Stimulated activated CD4-positive, alpha-beta T cell treated with anti-CD3 and anti-CD28 coated beads, Interleukin-4, amount 100 ng/mL, for 4 hours (primary cell): ENCODE measurements around the gene ALOX12.
A peak's percentile ranks its signal among the peaks of the same experiment; 100 is the strongest.

Experiments
- DNase-seq, 2 experiments: peaks; one replicate each; pipeline ENCODE4 v3.0.0-alpha.2; 2020

The ALOX12 gene

DNA sequence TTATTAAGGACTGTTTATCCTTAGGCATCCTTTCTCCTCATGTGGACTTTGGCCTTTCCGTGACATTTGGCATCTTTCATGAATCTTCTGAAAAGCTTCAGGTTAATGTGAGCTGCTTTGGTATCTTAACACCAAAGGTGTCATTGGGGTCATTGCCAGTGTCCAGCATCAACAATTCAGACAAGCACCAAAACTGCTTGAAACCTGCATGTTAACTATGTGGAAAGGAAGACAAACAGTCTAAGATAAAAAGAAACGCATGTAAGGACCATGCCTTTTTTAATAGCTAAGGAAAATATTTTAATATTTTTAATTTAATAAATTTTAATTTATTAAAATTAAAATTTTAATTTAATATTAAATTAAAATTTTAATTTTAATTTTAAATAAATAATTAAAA lies 7.9 kb downstream of the ALOX12 start:
- no peak for DNase-seq

DNA sequence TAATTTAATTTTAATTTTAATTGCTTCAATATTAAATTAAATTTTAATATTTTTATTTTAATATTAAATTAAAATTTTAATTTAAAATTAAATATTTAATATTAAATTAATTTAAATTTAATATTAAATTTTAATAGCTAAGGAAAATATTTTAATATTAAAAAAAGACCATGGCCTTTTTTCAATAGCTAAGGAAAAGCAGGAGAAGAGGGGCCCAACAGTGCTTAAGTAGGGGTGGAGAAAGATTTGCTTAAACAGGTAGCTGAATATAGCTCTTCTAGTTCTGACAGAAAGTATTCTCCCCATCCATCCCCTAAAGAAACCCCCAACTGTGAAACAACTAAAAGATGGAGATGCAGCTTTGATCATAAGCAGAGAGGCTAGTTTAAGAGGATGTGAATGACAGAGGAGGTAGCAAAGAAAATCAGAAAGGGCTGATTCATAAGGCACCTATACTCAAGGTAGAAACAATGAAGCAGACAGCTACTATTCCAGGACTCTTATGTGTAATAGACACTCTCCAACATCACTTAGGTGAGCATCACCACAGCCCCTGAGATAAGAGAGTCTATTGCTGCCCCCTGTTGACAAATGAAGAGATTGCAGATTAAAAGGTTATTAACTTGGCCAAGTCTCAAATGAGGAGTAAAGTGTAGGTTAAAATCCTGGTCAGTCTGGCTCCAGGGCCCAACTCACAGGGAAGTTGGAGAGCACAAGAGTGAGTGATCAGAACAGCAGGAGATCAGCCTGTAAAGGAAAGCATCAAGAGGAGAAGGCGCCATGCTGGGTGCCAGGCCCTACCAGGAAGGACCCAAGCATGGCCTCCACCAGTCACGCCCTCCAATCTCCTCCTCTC lies 8.8 kb downstream of the ALOX12 start:
- DNase-seq: no peak

- no peak for DNase-seq
These were observed 9.9 kb downstream of the ALOX12 start for GRCh38 chr17:7005716-7006115.

- DNase-seq: no peak
These were observed 11.3 kb downstream of the ALOX12 start for GRCh38 chr17:7007143-7007542.

DNA sequence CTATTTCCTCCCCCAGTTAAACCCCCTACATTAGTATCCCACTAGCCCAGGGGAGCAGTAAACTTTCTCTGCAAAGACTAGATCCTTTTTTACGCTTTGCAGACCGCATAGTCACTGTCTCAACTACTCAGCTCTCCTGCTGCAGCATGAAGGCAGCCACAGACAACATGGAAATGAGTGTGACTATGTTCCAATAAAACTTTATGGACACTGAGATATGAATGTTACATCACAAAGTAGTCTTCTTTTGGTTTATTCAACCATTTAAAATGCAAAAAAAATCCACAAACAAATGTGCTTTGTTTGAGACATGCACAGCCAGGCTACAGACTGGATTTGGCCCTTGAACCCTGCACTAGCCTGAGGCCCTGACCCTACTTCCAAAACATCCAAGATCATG lies 14.7 kb downstream of the ALOX12 start:
- DNase-seq: no peak

DNA sequence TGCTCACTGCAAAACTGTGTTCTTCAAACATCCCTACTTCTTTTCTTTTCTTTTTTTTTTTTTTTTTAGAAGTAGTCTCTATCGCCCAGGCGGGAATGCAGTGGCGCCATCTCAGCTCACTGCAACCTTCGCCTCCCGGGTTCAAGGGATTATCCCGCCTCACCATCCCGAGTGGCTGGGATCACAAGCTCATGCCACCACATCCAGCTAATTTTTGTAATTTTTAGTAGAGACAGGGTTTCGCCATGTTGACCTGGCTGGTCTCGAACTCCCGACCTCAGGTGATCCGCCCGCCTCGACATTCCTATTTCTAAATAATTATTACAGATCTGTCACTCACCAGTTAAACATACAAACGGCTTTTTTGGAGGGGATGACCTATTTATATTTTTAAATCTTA lies 15.6 kb downstream of the ALOX12 start:
- DNase-seq: no peak

DNA sequence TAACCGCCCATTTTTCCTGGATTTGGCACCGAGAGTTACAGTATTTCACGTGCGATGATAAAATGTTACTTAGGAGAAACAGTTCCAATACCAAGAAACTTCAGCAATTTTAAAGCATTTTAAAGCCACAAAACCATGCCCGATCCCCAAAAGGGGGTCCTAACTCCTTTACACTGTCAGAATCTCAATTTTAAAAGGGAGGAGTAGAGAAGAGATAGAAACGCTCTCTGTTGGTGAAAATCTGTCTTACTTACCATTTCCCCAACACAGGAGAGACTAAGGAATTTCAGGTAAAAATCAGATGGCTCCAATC lies 16.0 kb downstream of the ALOX12 start:
- no peak for DNase-seq

- DNase-seq: peak; percentile 96 to 98
These were observed 18.6 kb downstream of the ALOX12 start for GRCh38 chr17:7014261-7014994.

DNA sequence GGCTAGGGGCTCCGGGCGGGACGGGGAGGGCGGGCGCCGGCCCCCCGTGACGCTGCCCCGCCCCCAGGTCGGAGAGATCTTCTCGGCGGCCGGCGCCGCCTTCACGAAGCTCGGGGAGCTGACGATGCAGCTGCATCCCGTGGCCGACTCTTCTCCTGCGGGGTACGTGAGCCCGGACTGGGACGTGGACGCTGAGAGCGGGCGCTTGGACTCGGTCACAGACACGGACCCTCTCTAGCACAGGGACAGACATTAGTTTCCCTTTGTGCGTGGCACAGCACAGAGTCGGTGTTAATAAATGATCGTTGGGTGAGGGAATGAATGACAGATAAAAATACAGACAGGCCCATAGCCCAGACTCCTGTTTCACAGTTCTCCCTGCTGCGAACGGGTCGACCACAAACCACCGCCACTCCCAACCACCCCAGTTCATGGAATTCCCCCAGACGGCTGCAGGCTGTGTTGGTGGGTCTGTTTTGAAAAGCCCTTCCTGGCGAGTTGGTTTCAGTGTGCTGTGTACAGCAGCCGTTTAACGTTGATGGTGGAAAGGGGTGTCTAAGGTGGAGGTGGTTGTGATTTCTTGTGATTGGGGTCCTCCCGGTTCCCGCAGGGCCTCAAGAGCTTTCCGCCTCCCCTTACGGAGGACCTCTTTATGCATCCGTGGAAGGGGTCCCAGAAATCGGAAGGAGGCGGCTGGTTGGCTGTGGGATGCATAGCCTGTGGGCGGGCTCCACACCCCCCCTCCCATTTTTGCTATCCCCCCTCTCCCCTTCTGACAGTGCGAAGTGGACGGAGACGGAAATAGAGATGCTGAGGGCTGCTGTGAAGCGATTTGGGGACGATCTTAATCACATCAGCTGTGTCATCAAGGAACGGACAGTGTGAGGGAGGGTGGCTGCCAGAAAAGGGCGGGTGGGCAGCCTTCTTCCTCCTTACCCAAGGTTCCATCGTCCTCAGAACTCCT lies 19.4 kb downstream of the ALOX12 start:
- DNase-seq: peak; percentile 59 to 79

DNA sequence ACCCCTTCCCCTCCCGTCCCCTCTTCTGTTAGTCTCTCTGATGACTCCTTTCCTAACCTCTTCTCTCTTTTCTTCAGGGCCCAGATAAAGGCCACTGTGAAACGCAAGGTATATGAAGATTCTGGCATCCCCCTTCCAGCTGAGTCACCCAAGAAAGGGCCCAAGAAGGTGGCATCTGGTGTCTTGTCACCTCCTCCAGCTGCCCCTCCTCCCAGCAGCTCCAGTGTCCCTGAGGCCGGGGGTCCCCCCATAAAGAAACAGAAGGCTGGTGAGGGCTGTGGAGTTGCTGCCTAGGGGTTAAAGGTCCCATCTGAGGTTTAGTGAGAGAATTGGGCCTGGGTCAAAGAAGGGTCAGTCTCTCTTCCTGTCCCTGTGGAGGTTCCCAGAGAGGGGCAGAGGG lies 20.6 kb downstream of the ALOX12 start:
- DNase-seq: no peak

- no peak for DNase-seq
These were observed 21.3 kb downstream of the ALOX12 start for GRCh38 chr17:7016886-7017826.

- DNase-seq: no peak
These were observed 22.0 kb downstream of the ALOX12 start for GRCh38 chr17:7017827-7018200.

GRCh38 chr17:7018331-7018964 lies 22.6 kb downstream of the ALOX12 start:
- DNase-seq: no peak

GRCh38 chr17:7019367-7019766 lies 23.5 kb downstream of the ALOX12 start:
- no peak for DNase-seq

DNA sequence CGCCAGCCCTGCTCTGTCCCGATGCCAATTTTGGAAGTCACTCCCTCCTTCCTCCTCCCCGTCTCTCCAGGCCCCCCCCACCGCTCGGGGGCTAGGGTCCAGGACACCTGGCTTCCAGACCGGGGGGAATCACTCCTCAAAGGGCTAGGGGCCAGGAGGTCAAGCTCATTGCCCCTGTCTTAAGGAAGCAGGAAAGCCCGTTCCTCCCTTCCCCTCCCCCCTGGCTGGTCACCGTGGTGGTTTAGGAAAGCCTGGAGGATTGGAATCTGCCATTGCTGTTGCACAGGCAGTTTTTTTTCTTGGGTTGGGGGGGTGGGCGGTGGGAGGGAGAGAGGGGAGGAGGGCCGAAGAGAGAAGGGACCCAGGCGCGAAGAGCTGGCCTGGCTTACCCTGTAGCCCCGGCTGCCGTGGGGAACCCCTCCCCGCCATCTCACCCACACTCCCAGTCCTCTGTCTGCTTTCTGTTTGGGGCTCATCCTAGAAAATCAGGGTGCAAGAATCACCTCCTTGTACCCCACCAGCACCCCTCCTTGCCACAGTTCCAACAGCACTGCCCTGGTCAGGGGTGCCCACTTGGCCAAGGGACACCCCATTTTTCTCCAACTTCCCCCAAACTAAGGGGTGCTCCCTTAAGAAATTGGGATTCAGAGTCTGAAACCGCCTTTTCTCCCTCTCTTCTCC lies 24.1 kb downstream of the ALOX12 start:
- DNase-seq: no peak

DNA sequence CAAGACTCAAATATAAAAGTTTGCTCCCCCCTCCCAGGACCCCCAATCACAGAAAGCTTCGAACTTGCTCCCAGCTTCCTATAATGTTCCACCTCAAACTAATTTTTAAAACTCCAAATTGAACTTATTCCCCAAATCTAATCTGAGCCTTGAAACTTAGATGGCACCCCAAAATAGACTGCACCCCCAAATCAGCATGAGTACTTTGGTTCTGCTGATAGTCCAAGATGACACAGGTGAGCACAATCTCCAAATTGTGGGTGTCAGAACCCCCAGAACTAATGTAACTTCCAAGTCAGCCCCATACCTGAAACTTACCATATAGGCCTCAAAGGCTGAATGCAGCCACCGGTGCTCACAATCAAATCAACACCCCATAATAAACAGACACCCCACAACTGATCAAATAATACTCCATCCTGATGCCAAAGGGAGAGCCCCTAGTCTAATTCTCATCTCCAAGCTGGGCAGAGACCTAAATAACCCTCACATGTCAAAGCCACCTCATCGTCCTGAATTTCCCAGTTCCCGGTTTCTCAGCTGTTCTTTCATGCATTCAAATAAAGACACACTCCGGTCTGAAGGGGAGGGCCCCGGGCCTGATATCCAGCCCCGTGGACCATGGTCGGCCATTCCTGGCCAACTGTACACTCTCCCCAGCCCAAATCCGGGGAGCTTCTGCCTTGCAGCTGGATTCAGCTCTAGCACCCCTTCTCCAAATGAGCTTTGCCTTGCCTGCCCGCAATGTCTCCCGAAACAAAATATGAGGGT lies 25.2 kb downstream of the ALOX12 start:
- no peak for DNase-seq

GRCh38 chr17:7021993-7022778 lies 26.3 kb downstream of the ALOX12 start:
- DNase-seq: peak; percentile 65 to 80

GRCh38 chr17:7022781-7023571 lies 27.1 kb downstream of the ALOX12 start, which contains the start of gene BCL6B:
Gene BCL6B, plus strand, starts transcription at chr17:7023050. Its CDS starts 622 bp downstream, at chr17:7023672.
- no peak for DNase-seq
